ENCODE measurements around the gene OPCML.

The OPCML gene

GRCh38 chr11:132864811-132865576, 667.3 kb downstream of the OPCML start:
- Mint-ChIP-seq H3K4me1 (ENCODE audit: low read depth) (no peaks in the 10 kb centered on the region), H3K36me3 (ENCODE audit: low read depth) (no peaks in the 10 kb centered on the region), H3K27me3 (no peaks in the 10 kb centered on the region), H3K9me3 (no peaks in the 10 kb centered on the region), H3K27ac (no peak overlapping the region), H3K4me3 (no peak overlapping the region)
- DNase-seq, result no peak

GRCh38 chr11:132862933-132863332, 669.4 kb downstream of the OPCML start:
- Mint-ChIP-seq H3K27ac (no peak overlapping the region), H3K4me1 (ENCODE audit: low read depth) (no peaks in the 10 kb centered on the region), H3K4me3 (no peak overlapping the region), H3K36me3 (ENCODE audit: low read depth) (no peaks in the 10 kb centered on the region), H3K27me3 (no peaks in the 10 kb centered on the region), H3K9me3 (no peaks in the 10 kb centered on the region)
- DNase-seq, result no peak

GRCh38 chr11:132862137-132862536, 670.2 kb downstream of the OPCML start:
- no peaks in the 10 kb centered on the region for H3K9me3 Mint-ChIP-seq
- no peaks in the 10 kb centered on the region for H3K4me1 Mint-ChIP-seq (ENCODE audit: low read depth)
- H3K4me3 Mint-ChIP-seq, result no peak overlapping the region
- no peaks in the 10 kb centered on the region for H3K36me3 Mint-ChIP-seq (ENCODE audit: low read depth)
- no peak overlapping the region for H3K27ac Mint-ChIP-seq
- H3K27me3 Mint-ChIP-seq, result peaks cover 2% of the 10 kb centered on the region
- DNase-seq, result no peak

- DNase-seq, result no peak
- H3K36me3 Mint-ChIP-seq (ENCODE audit: low read depth), result no peaks in the 10 kb centered on the region
- no peaks in the 10 kb centered on the region for H3K9me3 Mint-ChIP-seq
- peaks cover 2% of the 10 kb centered on the region for H3K27me3 Mint-ChIP-seq
- no peak overlapping the region for H3K4me3 Mint-ChIP-seq
- H3K4me1 Mint-ChIP-seq (ENCODE audit: low read depth), result no peaks in the 10 kb centered on the region
- no peak overlapping the region for H3K27ac Mint-ChIP-seq
These were observed 673.0 kb downstream of the OPCML start for GRCh38 chr11:132859306-132859705.

- DNase-seq, result no peak
- Mint-ChIP-seq H3K36me3 (ENCODE audit: low read depth) (no peaks in the 10 kb centered on the region), H3K9me3 (no peaks in the 10 kb centered on the region), H3K27me3 (peaks cover 2% of the 10 kb centered on the region), H3K4me1 (ENCODE audit: low read depth) (no peaks in the 10 kb centered on the region), H3K27ac (no peak overlapping the region), H3K4me3 (no peak overlapping the region)
These were observed 674.1 kb downstream of the OPCML start for GRCh38 chr11:132858223-132858622.

GRCh38 chr11:132856032-132856431, 676.3 kb downstream of the OPCML start:
- Mint-ChIP-seq H3K36me3 (ENCODE audit: low read depth) (no peaks in the 10 kb centered on the region), H3K27me3 (peaks cover 2% of the 10 kb centered on the region), H3K9me3 (no peaks in the 10 kb centered on the region), H3K4me1 (ENCODE audit: low read depth) (no peaks in the 10 kb centered on the region), H3K27ac (no peak overlapping the region), H3K4me3 (no peak overlapping the region)
- DNase-seq, result no peak

- Mint-ChIP-seq H3K27me3 (peaks cover 2% of the 10 kb centered on the region), H3K4me1 (ENCODE audit: low read depth) (no peaks in the 10 kb centered on the region), H3K36me3 (ENCODE audit: low read depth) (no peaks in the 10 kb centered on the region), H3K27ac (no peak overlapping the region), H3K9me3 (no peaks in the 10 kb centered on the region), H3K4me3 (no peak overlapping the region)
- no peak for DNase-seq
These were observed 676.8 kb downstream of the OPCML start for GRCh38 chr11:132855516-132855915.

- H3K4me3 Mint-ChIP-seq, result no peak overlapping the region
- no peak for DNase-seq
- peaks cover 2% of the 10 kb centered on the region for H3K27me3 Mint-ChIP-seq
- no peaks in the 10 kb centered on the region for H3K9me3 Mint-ChIP-seq
- H3K4me1 Mint-ChIP-seq (ENCODE audit: low read depth), result no peaks in the 10 kb centered on the region
- H3K36me3 Mint-ChIP-seq (ENCODE audit: low read depth), result no peaks in the 10 kb centered on the region
- no peak overlapping the region for H3K27ac Mint-ChIP-seq
These were observed 678.4 kb downstream of the OPCML start for GRCh38 chr11:132853886-132854285.

GRCh38 chr11:132852361-132852760, 679.9 kb downstream of the OPCML start:
- Mint-ChIP-seq H3K27ac (no peak overlapping the region), H3K4me1 (ENCODE audit: low read depth) (no peaks in the 10 kb centered on the region), H3K27me3 (no peaks in the 10 kb centered on the region), H3K9me3 (no peaks in the 10 kb centered on the region), H3K4me3 (no peak overlapping the region), H3K36me3 (ENCODE audit: low read depth) (no peaks in the 10 kb centered on the region)
- no peak for DNase-seq

GRCh38 chr11:132851247-132851646, 681.1 kb downstream of the OPCML start:
- Mint-ChIP-seq H3K36me3 (ENCODE audit: low read depth) (no peaks in the 10 kb centered on the region), H3K4me3 (no peak overlapping the region), H3K27ac (no peak overlapping the region), H3K4me1 (ENCODE audit: low read depth) (no peaks in the 10 kb centered on the region), H3K27me3 (no peaks in the 10 kb centered on the region), H3K9me3 (no peaks in the 10 kb centered on the region)
- no peak for DNase-seq

- H3K4me3 Mint-ChIP-seq, result no peak overlapping the region
- no peak overlapping the region for H3K27ac Mint-ChIP-seq
- H3K4me1 Mint-ChIP-seq (ENCODE audit: low read depth), result no peaks in the 10 kb centered on the region
- no peaks in the 10 kb centered on the region for H3K9me3 Mint-ChIP-seq
- no peaks in the 10 kb centered on the region for H3K27me3 Mint-ChIP-seq
- DNase-seq, result no peak
- H3K36me3 Mint-ChIP-seq (ENCODE audit: low read depth), result no peaks in the 10 kb centered on the region
These were observed 682.0 kb downstream of the OPCML start for GRCh38 chr11:132850266-132850665.

GRCh38 chr11:132848336-132848735, 684.0 kb downstream of the OPCML start:
- Mint-ChIP-seq H3K36me3 (ENCODE audit: low read depth) (no peaks in the 10 kb centered on the region), H3K27ac (no peak overlapping the region), H3K9me3 (no peaks in the 10 kb centered on the region), H3K4me1 (ENCODE audit: low read depth) (no peaks in the 10 kb centered on the region), H3K4me3 (no peak overlapping the region), H3K27me3 (no peaks in the 10 kb centered on the region)
- DNase-seq, result no peak

GRCh38 chr11:132846075-132846474, 686.2 kb downstream of the OPCML start:
- Mint-ChIP-seq H3K36me3 (ENCODE audit: low read depth) (no peaks in the 10 kb centered on the region), H3K9me3 (no peaks in the 10 kb centered on the region), H3K27me3 (no peaks in the 10 kb centered on the region), H3K4me1 (ENCODE audit: low read depth) (no peaks in the 10 kb centered on the region), H3K4me3 (no peak overlapping the region), H3K27ac (no peak overlapping the region)
- DNase-seq, result no peak

GRCh38 chr11:132844956-132845696, 687.2 kb downstream of the OPCML start:
- Mint-ChIP-seq H3K36me3 (ENCODE audit: low read depth) (no peaks in the 10 kb centered on the region), H3K27me3 (no peaks in the 10 kb centered on the region), H3K27ac (no peak overlapping the region), H3K4me1 (ENCODE audit: low read depth) (no peaks in the 10 kb centered on the region), H3K9me3 (no peaks in the 10 kb centered on the region), H3K4me3 (no peak overlapping the region)
- no peak for DNase-seq

GRCh38 chr11:132840660-132841059, 691.6 kb downstream of the OPCML start:
- H3K4me1 Mint-ChIP-seq (ENCODE audit: low read depth), result no peaks in the 10 kb centered on the region
- no peak for DNase-seq
- H3K27me3 Mint-ChIP-seq, result no peaks in the 10 kb centered on the region
- peaks cover 3% of the 10 kb centered on the region for H3K9me3 Mint-ChIP-seq
- H3K4me3 Mint-ChIP-seq, result no peak overlapping the region
- no peaks in the 10 kb centered on the region for H3K36me3 Mint-ChIP-seq (ENCODE audit: low read depth)
- H3K27ac Mint-ChIP-seq, result no peak overlapping the region

All from activated T-cell treated with anti-CD3 and anti-CD28 coated beads, Interleukin-2, amount 50 U/mL, for 24 hours (primary cell).